ENCODE results near the gene SPATA17.

Gene SPATA17

GRCh38 chr1:217856342-217857034 is 225.3 kb downstream of the SPATA17 start:
- H3K4me3 ChIP-seq (ENCODE audit: control insufficient read depth, low read depth, low read length) = no peak overlapping the region
- TF ChIP-seq, protein P1, sequence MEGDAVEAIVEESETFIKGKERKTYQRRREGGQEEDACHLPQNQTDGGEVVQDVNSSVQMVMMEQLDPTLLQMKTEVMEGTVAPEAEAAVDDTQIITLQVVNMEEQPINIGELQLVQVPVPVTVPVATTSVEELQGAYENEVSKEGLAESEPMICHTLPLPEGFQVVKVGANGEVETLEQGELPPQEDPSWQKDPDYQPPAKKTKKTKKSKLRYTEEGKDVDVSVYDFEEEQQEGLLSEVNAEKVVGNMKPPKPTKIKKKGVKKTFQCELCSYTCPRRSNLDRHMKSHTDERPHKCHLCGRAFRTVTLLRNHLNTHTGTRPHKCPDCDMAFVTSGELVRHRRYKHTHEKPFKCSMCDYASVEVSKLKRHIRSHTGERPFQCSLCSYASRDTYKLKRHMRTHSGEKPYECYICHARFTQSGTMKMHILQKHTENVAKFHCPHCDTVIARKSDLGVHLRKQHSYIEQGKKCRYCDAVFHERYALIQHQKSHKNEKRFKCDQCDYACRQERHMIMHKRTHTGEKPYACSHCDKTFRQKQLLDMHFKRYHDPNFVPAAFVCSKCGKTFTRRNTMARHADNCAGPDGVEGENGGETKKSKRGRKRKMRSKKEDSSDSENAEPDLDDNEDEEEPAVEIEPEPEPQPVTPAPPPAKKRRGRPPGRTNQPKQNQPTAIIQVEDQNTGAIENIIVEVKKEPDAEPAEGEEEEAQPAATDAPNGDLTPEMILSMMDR (IDR thresholded peaks at IDR 0.05; ENCODE audit: control insufficient read depth, insufficient read depth, low read depth, low read length, missing control alignments) = no peak
- no peak for DNase-seq (ENCODE audit: low read depth)

- TF ChIP-seq, protein P1 (IDR thresholded peaks at IDR 0.05; ENCODE audit: control insufficient read depth, insufficient read depth, low read depth, low read length, missing control alignments) = no peak
- DNase-seq (ENCODE audit: low read depth) = no peak
- H3K4me3 ChIP-seq (ENCODE audit: control insufficient read depth, low read depth, low read length) = no peak overlapping the region
These were observed 225.9 kb downstream of the SPATA17 start for GRCh38 chr1:217857061-217857460.

DNA sequence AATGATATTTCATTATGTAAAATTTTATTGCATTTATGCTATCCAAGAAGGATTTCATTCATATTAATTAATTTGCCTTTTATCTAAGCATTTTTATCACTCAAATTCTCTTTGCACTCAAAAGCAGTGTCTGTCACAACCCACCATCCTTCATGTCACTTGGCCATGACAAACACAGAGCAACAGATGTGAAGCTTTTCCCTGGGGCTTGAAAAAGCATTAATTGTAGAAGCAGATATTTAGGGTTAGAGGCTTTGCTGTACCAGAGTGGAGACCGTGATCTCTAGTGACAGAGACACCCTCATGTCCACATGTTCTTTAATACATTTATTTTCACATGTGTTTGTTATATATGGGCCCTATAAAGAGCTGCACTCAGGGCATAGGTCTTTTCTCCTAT is 230.5 kb downstream of the SPATA17 start:
- DNase-seq (ENCODE audit: low read depth) = no peak
- H3K4me3 ChIP-seq (ENCODE audit: control insufficient read depth, low read depth, low read length) = no peak overlapping the region
- TF ChIP-seq, protein P1 (IDR thresholded peaks at IDR 0.05; ENCODE audit: control insufficient read depth, insufficient read depth, low read depth, low read length, missing control alignments) = no peak

DNA sequence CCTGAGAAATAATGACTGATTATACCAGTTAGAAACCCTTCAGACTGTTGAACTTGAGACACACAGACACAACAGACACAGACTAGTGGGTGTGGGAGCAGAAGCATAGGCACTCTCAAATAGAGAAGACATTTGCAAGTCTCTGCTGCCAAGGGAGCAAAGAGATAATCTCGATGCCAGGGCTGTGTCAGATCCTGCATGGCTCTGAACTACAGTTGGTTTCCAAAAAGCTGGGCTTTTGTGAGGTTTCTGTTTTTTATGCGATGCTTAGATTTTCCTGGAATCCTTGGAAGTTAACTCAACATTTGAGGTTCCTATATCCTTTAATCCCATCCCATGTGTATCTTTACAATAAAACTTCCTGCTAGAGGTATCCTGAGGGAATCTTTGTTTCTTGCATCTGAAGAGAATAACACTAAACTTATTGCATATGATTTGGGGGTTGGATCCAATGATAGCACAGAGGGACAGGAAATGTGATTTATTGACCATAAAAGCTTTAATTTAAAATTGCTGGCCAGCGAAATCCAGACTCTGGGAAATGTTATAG is 236.4 kb downstream of the SPATA17 start:
- no peak for DNase-seq (ENCODE audit: low read depth)
- H3K4me3 ChIP-seq (ENCODE audit: control insufficient read depth, low read depth, low read length) = no peak overlapping the region
- TF ChIP-seq, protein P1 (IDR thresholded peaks at IDR 0.05; ENCODE audit: control insufficient read depth, insufficient read depth, low read depth, low read length, missing control alignments) = no peak

DNA sequence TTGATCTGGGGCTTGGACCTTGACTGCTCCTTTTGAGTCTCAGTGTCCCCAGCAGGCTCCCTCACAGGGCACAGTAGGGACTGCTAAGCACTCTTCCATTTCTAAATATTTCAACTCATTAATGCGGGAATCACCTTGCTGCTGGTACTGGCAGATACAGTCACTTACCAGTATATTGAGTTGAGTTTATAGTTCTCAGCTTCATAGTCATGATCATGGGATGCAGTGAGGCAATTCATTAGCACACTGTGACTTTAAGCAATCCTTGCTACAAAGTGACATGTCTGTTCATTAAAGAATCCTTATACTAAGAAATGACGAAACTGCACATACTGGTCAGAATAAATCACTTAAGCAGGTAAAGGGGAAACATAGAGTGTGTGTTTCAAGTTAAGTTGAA is 240.8 kb downstream of the SPATA17 start:
- no peak overlapping the region for H3K4me3 ChIP-seq (ENCODE audit: control insufficient read depth, low read depth, low read length)
- TF ChIP-seq, protein P1 (IDR thresholded peaks at IDR 0.05; ENCODE audit: control insufficient read depth, insufficient read depth, low read depth, low read length, missing control alignments) = no peak
- DNase-seq (ENCODE audit: low read depth) = no peak

DNA sequence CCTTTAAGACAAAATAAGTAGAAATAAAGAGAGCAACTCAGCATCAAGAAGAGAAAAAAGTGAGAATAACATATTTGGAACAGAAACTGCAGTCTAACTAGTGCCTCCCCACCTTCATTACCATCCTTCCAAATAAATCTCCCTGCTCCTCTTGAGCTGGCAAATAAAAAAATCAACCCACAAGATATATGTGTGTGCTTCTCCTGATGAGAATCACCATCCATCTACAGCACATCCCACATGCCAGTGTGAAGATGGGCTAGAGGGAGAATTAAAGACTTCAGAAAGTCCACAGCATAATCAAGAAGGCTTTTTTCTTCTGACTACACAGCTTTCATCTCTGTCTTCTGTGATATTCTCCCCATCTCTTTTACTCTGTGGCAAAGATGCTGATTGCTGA is 244.1 kb downstream of the SPATA17 start:
- TF ChIP-seq, protein P1 (IDR thresholded peaks at IDR 0.05; ENCODE audit: control insufficient read depth, insufficient read depth, low read depth, low read length, missing control alignments) = no peak
- H3K4me3 ChIP-seq (ENCODE audit: control insufficient read depth, low read depth, low read length) = no peak overlapping the region
- no peak for DNase-seq (ENCODE audit: low read depth)

All from AG09309 (cell line).